HG03159 (cell line): ENCODE data around the gene HS3ST4.

ENCODE experiments used
- ATAC-seq: cut with Tn5 transposase; IDR thresholded peaks from one replicate; pipeline ENCODE4 v1.9.1; 2021; ENCODE audit warnings: mild to moderate bottlenecking, moderate library complexity; ENCODE audit not compliant: unreplicated experiment

HS3ST4 gene

DNA sequence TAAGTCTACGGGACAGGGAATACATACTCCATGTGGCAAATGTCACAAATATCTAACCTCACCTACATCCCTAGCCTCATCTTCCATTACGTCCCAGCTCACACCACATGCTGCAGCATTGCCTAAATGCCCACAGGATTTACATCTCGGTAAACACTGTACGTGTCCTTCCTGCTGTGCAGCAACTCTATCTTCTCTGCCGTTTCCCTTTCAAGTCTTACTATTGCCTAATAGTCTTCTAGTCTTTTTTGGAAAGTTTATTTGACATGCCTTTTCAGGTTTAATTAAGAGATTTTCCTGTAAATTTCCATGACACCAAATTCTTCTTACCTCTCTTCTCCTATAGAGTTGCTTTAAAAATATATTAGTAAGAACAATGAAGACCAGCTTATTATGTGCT is 120.5 kb downstream of the HS3ST4 start:
- ATAC-seq = no peak

GRCh38 chr16:25817295-25817694 is 125.5 kb downstream of the HS3ST4 start:
- no peak for ATAC-seq

- ATAC-seq = no peak
These were observed 126.1 kb downstream of the HS3ST4 start for GRCh38 chr16:25817876-25818275.

- no peak for ATAC-seq
These were observed 132.1 kb downstream of the HS3ST4 start for GRCh38 chr16:25823891-25824290.

DNA sequence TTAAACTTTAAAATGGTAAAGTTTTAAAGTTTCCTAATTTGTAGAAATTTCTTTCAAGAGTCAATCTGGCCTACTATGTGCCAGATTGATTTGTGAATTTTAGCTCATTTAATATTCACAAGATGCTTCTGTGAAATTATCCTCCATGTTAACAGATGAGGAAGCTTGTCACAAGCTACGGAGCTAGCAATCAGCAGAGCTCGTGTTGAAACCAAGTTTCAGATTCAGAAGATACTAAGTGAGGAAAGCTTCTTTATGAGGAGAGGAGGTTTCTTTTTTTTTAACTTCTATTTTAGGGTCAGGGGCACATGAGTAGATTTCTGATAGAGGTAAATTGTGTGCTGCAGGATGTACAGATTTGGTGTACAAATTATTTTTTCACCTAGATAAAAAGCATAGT is 135.9 kb downstream of the HS3ST4 start:
- ATAC-seq = no peak

- no peak for ATAC-seq
These were observed 136.8 kb downstream of the HS3ST4 start for GRCh38 chr16:25828510-25828909.

DNA sequence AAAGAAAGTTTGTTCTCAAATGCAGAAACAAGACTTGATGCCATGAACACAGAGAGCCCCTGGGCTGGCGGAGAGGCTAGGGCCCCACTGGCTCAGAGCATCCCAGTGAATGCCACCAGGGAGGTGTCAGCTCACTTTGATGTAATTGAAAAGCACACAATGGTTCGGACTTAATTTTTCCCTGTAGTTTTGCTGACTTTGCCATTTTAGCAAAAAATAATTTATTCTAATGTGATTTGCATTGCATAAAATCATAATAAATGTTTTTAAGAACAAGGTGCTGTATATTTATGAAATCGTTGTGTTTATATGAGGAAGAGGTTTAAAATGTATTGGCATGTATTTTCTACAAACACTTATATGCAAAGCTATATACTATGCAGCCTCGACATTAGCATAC is 140.5 kb downstream of the HS3ST4 start:
- no peak for ATAC-seq

GRCh38 chr16:25834101-25834500 is 142.3 kb downstream of the HS3ST4 start:
- ATAC-seq = no peak

DNA sequence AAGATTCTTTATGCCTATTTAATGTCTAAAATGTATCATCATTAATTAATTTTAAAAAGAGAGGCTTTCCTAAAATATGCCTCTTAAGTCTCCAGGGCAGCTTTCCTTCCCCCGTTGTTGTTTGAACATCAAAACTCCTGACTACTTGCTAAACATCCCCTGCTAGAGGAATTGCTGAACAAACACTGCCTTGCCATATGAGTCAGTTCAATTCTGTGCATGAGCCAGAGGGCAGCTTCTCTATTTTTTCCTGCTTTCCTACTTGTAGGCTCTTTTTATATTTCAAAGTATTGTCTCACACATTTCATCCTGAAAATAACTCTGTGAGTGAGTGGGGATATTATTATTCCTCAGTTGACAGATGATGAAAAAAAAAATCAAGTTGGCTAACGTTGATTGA is 143.4 kb downstream of the HS3ST4 start:
- ATAC-seq = no peak

DNA sequence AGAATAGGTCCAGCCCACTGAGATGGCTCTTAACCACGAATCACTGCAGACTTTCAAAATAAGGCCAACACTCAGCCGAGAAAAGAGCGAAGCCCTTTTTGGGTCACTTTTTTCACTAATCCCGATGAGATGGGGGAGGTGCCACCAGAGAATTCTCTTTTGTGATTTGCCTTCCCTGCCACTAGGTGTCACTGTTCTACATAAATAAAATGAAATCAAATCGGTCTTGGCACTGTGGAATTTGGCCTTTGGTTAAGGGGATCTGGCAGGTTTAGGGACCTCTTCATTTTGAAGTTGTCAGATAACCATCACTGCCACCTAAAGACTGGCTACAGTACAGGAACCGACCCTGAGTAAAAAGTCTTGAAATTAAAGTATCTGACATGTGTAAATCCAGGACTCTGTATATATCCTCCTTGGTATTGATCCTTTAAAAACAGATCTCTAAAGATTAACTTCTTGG is 147.0 kb downstream of the HS3ST4 start:
- ATAC-seq = no peak

GRCh38 chr16:25841761-25842160 is 150.0 kb downstream of the HS3ST4 start:
- ATAC-seq = no peak

GRCh38 chr16:25845901-25846300 is 154.1 kb downstream of the HS3ST4 start:
- no peak for ATAC-seq

DNA sequence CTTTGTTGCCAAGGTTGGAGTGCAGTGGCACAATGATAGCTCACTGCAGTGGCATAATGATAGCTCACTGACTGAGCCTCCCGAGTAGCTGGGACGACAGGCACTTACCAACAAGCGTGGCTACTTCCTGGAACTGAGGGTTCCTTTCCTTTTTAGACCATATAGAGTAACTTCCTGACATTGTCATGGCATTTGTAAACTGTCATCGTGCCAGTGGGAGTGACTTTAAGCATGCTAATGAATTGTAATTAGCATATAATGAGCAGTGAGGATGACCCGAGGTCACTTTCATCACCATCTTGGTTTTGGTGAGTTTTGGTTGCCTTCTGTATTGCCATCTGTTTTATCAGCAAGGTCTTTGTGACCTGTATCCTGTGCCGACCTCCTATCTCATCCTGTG is 162.4 kb downstream of the HS3ST4 start:
- no peak for ATAC-seq

DNA sequence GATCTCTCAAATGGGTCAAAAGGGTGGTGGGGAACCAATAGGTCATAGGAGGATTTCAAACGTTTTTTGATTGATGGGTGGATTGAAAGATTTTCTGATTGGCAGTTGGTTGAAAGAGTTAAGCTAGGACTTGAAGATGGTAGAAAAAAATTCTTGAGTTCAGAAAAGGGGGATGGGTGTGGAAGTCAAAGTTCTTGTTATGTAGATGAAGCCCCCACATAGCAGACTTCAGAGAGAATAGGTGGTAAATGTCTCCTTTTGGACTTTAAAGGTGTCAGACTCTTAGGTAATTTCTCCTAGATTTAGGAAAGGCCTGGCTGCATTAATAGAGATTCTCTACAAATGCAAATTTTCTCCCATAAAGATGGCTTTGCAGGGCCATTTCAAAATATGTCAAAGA is 163.3 kb downstream of the HS3ST4 start:
- no peak for ATAC-seq

DNA sequence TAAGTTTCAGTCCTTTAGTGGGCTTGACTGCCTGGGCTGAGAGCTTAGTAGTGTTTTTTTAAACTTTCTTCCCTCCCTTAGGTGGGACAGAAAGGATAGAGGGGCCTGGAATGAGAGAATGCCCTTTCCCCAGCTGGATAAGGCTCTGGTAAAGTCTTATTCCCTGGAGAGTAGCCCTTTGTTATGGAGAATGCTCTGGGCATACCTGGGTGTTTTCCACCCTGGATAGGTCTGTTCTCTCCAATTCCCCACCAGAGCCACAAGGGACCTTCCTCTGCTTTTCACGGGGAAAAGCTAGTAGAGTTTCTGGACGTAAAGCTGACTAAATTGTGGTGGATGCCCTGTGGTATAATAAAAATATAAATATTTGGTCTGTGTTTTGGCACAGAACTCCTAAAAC is 164.1 kb downstream of the HS3ST4 start:
- ATAC-seq = no peak

DNA sequence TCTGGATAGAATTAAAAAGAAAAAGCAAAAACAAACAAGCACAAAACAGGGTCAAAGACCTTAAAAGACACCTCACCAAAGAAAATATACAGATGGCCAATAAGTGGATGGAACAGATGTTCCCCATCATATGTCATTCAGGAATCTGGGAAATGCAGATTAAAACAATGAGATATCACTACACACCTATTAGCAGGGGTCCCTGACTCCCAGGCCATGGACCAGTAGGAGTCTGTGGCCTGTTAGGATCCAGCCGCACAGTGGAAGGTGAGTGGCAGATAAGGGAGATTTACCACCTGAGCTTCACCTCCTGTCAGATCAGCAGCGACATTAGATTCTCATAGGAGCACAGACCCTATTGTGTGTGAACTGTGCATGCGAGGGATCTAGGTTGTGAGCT is 167.9 kb downstream of the HS3ST4 start:
- ATAC-seq = no peak

GRCh38 chr16:25867041-25867440 is 175.3 kb downstream of the HS3ST4 start:
- ATAC-seq = no peak

DNA sequence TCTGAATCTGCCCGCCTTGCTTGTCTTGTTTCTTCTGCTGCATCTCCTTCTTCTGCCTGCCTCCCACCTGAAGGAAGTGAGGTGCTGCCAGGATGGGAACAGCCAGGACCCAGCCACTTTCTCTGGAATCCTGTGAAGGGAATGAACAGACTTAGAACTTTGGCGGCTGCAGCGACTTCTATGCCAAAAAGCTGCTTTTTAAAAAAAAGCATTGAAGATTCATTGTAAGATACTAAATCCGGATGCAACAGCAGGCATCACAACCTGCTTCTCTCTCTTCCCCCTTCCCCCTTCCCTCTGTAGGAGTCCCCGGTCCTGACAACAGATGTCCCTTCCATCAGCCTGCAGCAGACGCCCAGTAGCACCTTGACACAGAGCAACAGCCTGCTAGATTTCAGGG is 176.3 kb downstream of the HS3ST4 start:
- no peak for ATAC-seq

DNA sequence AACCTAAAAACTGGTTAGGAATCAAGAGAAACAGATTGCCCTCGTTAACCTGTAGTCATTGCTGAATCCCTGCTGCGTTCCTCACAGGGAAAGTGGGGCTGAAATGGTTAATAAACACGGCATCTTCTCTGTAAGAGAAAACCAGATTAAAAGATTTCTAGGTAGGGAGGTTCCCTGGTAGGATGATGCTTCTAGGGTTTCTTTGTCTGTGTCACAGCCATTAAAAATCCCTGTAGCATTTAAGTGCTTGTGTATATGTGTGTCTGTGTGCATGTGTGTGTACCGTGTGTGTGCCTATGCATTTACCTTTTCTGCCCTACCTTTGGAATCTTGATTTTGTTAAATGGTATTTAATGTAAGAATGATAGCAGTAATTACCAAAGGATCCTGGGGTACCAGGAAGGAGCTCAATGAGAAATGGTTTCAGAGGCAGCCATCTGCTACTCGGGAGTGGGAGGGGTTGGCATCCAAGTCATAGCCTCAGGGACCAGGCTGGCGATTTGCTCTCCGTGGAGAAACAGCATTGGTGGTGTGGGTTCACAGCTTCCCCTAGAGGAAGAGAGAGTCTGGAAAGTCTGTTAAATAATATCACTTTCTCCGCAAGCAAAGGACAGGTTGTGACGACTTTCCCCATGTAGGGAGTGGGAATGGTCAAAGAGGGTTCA is 177.1 kb downstream of the HS3ST4 start:
- ATAC-seq = no peak

- ATAC-seq = no peak
These were observed 180.8 kb downstream of the HS3ST4 start for GRCh38 chr16:25872369-25873070.

DNA sequence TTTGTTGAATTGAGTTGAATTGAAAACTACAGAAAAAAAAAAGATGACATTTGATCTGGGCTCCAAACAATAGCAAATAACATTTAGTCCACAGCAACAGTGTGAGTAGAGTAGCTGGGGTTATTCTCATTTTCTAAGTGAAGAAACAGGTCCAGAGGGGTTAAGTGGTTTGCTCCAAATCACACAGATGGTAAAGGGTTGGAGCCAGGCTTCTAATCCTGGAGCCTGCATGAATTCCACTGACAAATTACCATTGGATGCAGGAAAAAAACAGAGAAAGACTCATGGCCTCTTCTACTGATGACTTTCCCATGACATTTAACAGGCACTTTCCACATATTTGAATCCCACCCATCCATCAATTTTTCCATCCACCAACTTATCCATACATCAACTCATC is 182.4 kb downstream of the HS3ST4 start:
- ATAC-seq = no peak

DNA sequence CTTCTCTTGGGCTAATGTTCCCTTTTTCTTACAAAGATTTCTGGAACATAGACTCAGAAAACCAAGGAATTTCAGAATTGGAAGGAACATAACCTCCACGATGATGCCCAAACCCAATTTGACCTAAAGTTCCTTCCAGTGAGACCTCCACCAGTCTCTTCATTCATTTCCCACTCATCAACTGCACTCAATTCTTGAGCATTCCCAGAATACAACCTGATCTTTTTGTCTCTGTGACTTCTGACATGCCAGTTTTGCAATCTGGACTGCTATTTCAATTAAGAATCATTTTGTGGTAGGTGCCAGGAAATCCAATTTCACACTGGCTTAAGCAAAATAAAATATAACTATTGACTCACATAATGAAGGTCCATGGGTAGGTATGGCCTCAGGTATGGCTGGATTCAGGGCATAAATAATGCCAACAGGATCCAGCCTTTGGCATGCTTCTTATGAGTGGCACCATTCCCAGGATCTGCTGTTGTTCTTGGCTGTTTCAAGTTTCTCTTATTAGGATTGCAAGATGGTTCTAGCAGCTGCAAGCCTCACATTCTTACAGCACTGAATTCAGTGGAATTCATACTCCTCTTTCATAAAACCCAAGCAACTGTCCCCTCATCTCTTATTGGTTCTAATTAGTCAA is 184.3 kb downstream of the HS3ST4 start:
- no peak for ATAC-seq
